ENCODE results near the gene HYI.

Gene HYI

DNA sequence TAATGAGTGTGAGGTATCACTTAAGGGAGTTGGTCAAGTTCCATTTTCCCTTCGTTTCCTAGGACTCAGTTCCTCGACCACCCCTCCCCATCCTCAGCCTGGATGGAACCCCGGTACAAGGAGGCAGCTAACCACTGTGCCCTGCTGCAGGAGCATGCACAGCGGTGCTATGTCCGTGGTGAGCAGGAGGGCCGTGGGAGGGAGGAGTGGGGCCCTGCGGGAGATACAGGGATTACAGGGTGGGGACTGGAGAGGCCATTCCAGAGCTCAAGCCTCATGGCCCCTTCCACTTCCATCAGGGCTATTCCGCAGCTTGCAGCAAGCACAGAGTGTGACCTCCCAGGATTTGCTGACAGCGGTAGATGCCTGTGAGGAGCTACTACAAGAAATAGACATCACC, 25.8 kb downstream of the HYI start:
- TF ChIP-seq, protein P1, sequence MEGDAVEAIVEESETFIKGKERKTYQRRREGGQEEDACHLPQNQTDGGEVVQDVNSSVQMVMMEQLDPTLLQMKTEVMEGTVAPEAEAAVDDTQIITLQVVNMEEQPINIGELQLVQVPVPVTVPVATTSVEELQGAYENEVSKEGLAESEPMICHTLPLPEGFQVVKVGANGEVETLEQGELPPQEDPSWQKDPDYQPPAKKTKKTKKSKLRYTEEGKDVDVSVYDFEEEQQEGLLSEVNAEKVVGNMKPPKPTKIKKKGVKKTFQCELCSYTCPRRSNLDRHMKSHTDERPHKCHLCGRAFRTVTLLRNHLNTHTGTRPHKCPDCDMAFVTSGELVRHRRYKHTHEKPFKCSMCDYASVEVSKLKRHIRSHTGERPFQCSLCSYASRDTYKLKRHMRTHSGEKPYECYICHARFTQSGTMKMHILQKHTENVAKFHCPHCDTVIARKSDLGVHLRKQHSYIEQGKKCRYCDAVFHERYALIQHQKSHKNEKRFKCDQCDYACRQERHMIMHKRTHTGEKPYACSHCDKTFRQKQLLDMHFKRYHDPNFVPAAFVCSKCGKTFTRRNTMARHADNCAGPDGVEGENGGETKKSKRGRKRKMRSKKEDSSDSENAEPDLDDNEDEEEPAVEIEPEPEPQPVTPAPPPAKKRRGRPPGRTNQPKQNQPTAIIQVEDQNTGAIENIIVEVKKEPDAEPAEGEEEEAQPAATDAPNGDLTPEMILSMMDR (conservative IDR thresholded peaks at IDR 0.05; ENCODE audit: low read depth, low read length), result no peak
- DNase-seq (ENCODE audit: low read depth), result no peak
- no peak overlapping the region for H3K4me3 ChIP-seq (ENCODE audit: low read depth, low read length)

- H3K4me3 ChIP-seq (ENCODE audit: low read depth, low read length), result no peak overlapping the region
- no peak for DNase-seq (ENCODE audit: low read depth)
- TF ChIP-seq, protein P1 (conservative IDR thresholded peaks at IDR 0.05; ENCODE audit: low read depth, low read length), result no peak
Measured at GRCh38 chr1:43427524-43427923, 26.2 kb downstream of the HYI start.

GRCh38 chr1:43426221-43426620, 27.5 kb downstream of the HYI start:
- H3K4me3 ChIP-seq (ENCODE audit: low read depth, low read length), result no peak overlapping the region
- no peak for DNase-seq (ENCODE audit: low read depth)
- TF ChIP-seq, protein P1 (conservative IDR thresholded peaks at IDR 0.05; ENCODE audit: low read depth, low read length), result no peak

DNA sequence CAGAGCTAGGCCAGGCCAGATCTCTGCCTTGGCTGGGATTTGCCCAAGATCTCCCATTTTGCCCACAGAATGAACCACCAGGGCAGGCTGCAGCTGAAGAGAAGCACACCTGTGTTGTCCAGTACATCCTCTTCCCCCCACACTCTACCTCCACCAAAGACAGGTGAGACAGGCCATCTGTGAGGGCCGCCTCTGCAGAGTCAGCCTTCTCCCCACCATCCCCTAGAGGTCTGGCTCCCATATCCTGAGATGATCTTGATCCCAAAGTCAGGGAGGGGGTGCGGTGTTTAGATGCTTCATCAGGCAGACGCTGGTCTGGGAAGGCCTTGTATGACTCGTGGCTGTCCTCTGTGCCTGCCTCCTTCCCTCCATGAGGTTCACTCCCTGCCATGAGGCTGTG, 28.7 kb downstream of the HYI start:
- TF ChIP-seq, protein P1 (conservative IDR thresholded peaks at IDR 0.05; ENCODE audit: low read depth, low read length), result no peak
- no peak for DNase-seq (ENCODE audit: low read depth)
- H3K4me3 ChIP-seq (ENCODE audit: low read depth, low read length), result no peak overlapping the region

DNA sequence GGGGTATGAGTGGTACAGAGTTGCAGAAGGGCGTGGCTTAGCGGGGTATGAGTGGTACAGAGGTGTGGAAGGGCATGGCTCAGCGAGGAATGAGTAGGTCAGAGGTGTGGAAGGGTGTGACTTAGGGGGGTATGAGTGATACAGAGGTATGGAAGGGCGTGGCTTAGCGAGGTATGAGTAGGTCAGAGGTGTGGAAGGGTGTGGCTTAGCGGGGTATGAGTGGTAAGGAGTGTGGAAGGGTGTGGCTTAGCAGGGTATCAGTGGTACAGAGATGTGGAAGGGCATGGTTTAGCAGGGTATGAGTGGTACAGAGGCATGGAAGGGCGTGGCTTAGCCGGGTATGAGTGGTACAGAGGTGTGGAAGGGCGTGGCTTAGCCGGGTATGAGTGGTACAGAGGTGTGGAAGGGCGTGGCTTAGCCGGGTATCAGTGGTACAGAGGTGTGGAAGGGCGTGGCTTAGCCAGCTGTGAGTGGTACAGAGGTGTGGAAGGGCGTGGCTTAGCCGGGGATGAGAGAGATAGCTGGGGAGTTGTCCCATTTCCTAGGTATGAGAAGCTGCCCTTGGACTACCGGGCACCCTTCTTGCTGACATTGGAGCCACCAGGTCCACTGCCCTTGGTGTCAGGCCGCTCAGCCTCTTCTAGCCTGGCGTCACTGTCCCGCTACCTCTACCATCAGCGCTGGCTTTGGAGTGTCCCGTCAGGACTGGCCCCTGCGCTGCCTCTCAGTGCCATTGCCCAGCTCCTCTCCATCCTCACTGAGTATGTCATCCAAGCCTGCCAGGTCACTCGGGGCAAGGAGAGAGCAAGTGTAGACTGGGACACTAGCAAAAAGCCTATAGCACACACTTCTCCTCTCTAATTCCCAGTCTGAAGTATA, 29.8 kb downstream of the HYI start:
- no peak for DNase-seq (ENCODE audit: low read depth)
- TF ChIP-seq, protein P1 (conservative IDR thresholded peaks at IDR 0.05; ENCODE audit: low read depth, low read length), result no peak
- no peak overlapping the region for H3K4me3 ChIP-seq (ENCODE audit: low read depth, low read length)

- no peak for DNase-seq (ENCODE audit: low read depth)
- H3K4me3 ChIP-seq (ENCODE audit: low read depth, low read length), result no peak overlapping the region
- TF ChIP-seq, protein P1 (conservative IDR thresholded peaks at IDR 0.05; ENCODE audit: low read depth, low read length), result no peak
Measured at GRCh38 chr1:43422995-43423671, 30.6 kb downstream of the HYI start.

Measured in choroid plexus epithelial cell (primary cell).